Right lobe of liver (tissue), 4 donors: ENCODE data around the gene RNF113B.

Source experiments
- POLR2A ChIP-seq: fragments of 450-650 bp; IDR thresholded peaks from one replicate; pipeline ENCODE4 v1.6.1; 2017; ENCODE audit warnings: antibody characterized with exemption, mild to moderate bottlenecking
- TF ChIP-seq, protein P1 (sequence below), 4 donors: fragments of 200-600 bp in 3 of 4; fragments of 450-650 bp in 1 of 4; IDR thresholded peaks; one replicate each; pipeline versions ENCODE4 v1.5.1 to v1.8.0; 2016 to 2022; ENCODE audit warnings: antibody characterized with exemption in 4 of 4, mild to moderate bottlenecking in 2 of 4
- donor health status: DM: no; HTN: no; CAD: no.
- donor health status: DM: no; HTN: no; CAD: no.
- donor health status: DM: no; HTN: yes; CAD: no.

DNA sequence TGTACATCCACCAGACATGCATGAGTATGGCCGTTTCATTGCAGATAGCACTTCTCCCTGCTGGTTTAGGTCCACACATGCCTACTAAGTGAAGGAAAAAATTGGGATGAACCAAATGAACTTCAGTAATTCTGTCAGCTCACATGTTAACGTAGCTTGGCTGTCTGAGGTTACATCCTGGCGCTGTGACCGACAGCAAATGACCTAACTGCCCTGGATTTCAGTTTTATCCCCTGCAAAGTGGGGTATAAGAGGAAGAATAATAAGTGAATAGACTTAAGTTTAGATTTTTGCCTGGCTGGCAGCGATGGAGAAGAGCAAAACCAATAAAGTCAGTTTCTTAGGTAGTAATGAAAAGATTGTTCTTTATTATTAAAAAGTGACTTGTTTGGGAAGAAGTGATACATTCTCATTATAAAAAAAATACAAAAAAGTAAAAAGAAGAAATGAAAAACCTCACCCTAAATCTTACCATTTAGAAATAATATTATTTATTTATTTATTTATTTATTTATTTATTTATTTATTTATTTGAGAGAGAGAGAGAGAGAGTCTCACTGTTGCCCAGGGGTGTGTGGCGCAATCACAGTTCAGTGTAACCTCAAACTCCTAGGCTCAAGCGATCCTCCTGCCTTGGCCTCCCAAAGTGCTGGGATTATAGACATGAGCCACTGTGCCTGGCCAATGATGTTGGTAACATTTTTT is 4.2 kb upstream of the RNF113B start:
- TF ChIP-seq, protein P1, sequence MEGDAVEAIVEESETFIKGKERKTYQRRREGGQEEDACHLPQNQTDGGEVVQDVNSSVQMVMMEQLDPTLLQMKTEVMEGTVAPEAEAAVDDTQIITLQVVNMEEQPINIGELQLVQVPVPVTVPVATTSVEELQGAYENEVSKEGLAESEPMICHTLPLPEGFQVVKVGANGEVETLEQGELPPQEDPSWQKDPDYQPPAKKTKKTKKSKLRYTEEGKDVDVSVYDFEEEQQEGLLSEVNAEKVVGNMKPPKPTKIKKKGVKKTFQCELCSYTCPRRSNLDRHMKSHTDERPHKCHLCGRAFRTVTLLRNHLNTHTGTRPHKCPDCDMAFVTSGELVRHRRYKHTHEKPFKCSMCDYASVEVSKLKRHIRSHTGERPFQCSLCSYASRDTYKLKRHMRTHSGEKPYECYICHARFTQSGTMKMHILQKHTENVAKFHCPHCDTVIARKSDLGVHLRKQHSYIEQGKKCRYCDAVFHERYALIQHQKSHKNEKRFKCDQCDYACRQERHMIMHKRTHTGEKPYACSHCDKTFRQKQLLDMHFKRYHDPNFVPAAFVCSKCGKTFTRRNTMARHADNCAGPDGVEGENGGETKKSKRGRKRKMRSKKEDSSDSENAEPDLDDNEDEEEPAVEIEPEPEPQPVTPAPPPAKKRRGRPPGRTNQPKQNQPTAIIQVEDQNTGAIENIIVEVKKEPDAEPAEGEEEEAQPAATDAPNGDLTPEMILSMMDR (IDR thresholded peaks at IDR 0.05): no peak
- TF ChIP-seq POLR2A: no peak
